Karpas-422 (cell line): Measurements from ENCODE around the gene RPUSD4. TPM values are rescaled to one million over a fixed set of nuclear protein-coding genes. Genes with fewer than 3 reads are reported as not detected.

Source experiments
- DNase-seq: peaks from one replicate; pipeline ENCODE4 v3.0.0-alpha.2; 2015
- H2AFZ ChIP-seq: fragments of 200-600 bp; sonication (generic); 2 replicates; pipeline ENCODE4 v1.6.1; 2014; ENCODE audit warnings: antibody characterized with exemption, low read length, mixed read lengths
- H3K27ac ChIP-seq: fragments of 200-600 bp; sonication (generic); 2 replicates; pipeline ENCODE4 v1.5.1; 2014; ENCODE audit warnings: mild to moderate bottlenecking, low read length, moderate library complexity
- H3K27me3 ChIP-seq: fragments of 200-600 bp; sonication (generic); 2 replicates; pipeline ENCODE4 v1.6.1; 2014; ENCODE audit warnings: low read length, mixed read lengths
- H3K36me3 ChIP-seq: fragments of 200-600 bp; sonication (generic); 2 replicates; pipeline ENCODE4 v1.6.1; 2014; ENCODE audit warnings: low read length, mixed read lengths; ENCODE audit not compliant: insufficient read depth
- H3K4me1 ChIP-seq: fragments of 200-600 bp; sonication (generic); 2 replicates; pipeline ENCODE4 v1.6.1; 2014; ENCODE audit warnings: mild to moderate bottlenecking, low read length, mixed read lengths
- H3K4me2 ChIP-seq: fragments of 200-600 bp; sonication (generic); 2 replicates; pipeline ENCODE4 v1.6.1; 2014; ENCODE audit warnings: low read length, low read depth, mild to moderate bottlenecking; ENCODE audit not compliant: poor library complexity, severe bottlenecking
- H3K4me3 ChIP-seq: fragments of 200-600 bp; sonication (generic); 2 replicates; pipeline ENCODE4 v1.5.1; 2014; ENCODE audit warnings: mild to moderate bottlenecking, antibody characterized with exemption, low read length, mixed read lengths
- H3K79me2 ChIP-seq: fragments of 200-600 bp; sonication (generic); 2 replicates; pipeline ENCODE4 v1.6.1; 2014; ENCODE audit warnings: mild to moderate bottlenecking, low read length, mixed read lengths
- H3K9ac ChIP-seq: fragments of 200-600 bp; sonication (generic); 2 replicates; pipeline ENCODE4 v1.6.0; 2014; ENCODE audit warnings: low read length
- H3K9me2 ChIP-seq: fragments of 200-600 bp; sonication (generic), shearing (Covaris generic); replicated peaks from 2 replicates; pipeline ENCODE4 v1.6.0; 2014; ENCODE audit warnings: mild to moderate bottlenecking, low read length, moderate library complexity; ENCODE audit not compliant: insufficient read depth
- H3K9me3 ChIP-seq: fragments of 300-700, 200-600 bp; sonication (generic); 2 replicates; pipeline ENCODE4 v1.6.1; 2014; ENCODE audit warnings: low read length, mixed read lengths
- H4K20me1 ChIP-seq: fragments of 200-600 bp; sonication (generic); 2 replicates; pipeline ENCODE4 v1.6.1; 2014; ENCODE audit warnings: mild to moderate bottlenecking, antibody characterized with exemption, low read length, low read depth; ENCODE audit not compliant: insufficient read depth
- total RNA-seq: library from RNA; depleted of rRNA; stranded (reverse); fragments of >200 nt; shearing (Covaris generic); gene quantifications from 2 replicates; pipeline ENCODE4 v1.2.3, GENCODE V29; 2014; ENCODE audit warnings: low replicate concordance

RPUSD4 gene
- total RNA-seq, 1 experiment from 2014 or later: 15.5 TPM

GRCh38 chr11:126190792-126191191 lies 20.7 kb downstream of the RPUSD4 start:
- Histone ChIP-seq H3K36me3 (no peaks in the 10 kb centered on the region), H2AFZ (no peak overlapping the region), H3K27me3 (no peaks in the 10 kb centered on the region), H3K9ac (no peak overlapping the region), H3K9me2 (no peaks in the 10 kb centered on the region), H3K4me1 (peaks cover 23% of the 10 kb centered on the region), H3K27ac (no peak overlapping the region), H3K9me3 (no peaks in the 10 kb centered on the region), H4K20me1 (no peaks in the 10 kb centered on the region), H3K79me2 (no peaks in the 10 kb centered on the region), H3K4me2 (no peak overlapping the region), H3K4me3 (no peak overlapping the region)
- no peak for DNase-seq

GRCh38 chr11:126189109-126189929 lies 22.1 kb downstream of the RPUSD4 start:
- H2AFZ ChIP-seq: no peak overlapping the region
- no peaks in the 10 kb centered on the region for H3K79me2 ChIP-seq
- H3K9me2 ChIP-seq: no peaks in the 10 kb centered on the region
- DNase-seq: peak; percentile 63
- H3K27ac ChIP-seq: peak overlapping the region; percentile 72
- 0 out of 2 replicates have a peak overlapping the region, but pooled peaks have one; percentile 40 for H3K4me3 ChIP-seq
- H3K36me3 ChIP-seq: no peaks in the 10 kb centered on the region
- H3K4me2 ChIP-seq: peak overlapping the region; percentile 62
- H3K9ac ChIP-seq: no peak overlapping the region; the same call in 1 of the 2 replicates
- no peaks in the 10 kb centered on the region for H3K27me3 ChIP-seq
- H4K20me1 ChIP-seq: no peaks in the 10 kb centered on the region
- H3K4me1 ChIP-seq: peaks cover 23% of the 10 kb centered on the region
- no peaks in the 10 kb centered on the region for H3K9me3 ChIP-seq

- Histone ChIP-seq H3K9me2 (no peaks in the 10 kb centered on the region), H3K36me3 (no peaks in the 10 kb centered on the region), H3K4me3 (0 out of 2 replicates have a peak overlapping the region, but pooled peaks have one; percentile 40), H3K27me3 (no peaks in the 10 kb centered on the region), H3K9ac (no peak overlapping the region; the same call in 1 of the 2 replicates), H4K20me1 (no peaks in the 10 kb centered on the region), H3K27ac (peak overlapping the region; percentile 72), H3K9me3 (no peaks in the 10 kb centered on the region), H2AFZ (no peak overlapping the region), H3K4me1 (peaks cover 23% of the 10 kb centered on the region), H3K4me2 (peak overlapping the region; percentile 62), H3K79me2 (no peaks in the 10 kb centered on the region)
- DNase-seq: peak; percentile 65
Observed at GRCh38 chr11:126188332-126189108, 22.9 kb downstream of the RPUSD4 start.

GRCh38 chr11:126186708-126187529 lies 24.5 kb downstream of the RPUSD4 start:
- no peak overlapping the region for H3K4me3 ChIP-seq
- no peak overlapping the region for H2AFZ ChIP-seq
- no peaks in the 10 kb centered on the region for H4K20me1 ChIP-seq

GRCh38 chr11:126186025-126186698 lies 25.3 kb downstream of the RPUSD4 start:
- Histone ChIP-seq H3K9me3 (no peaks in the 10 kb centered on the region), H3K9me2 (no peaks in the 10 kb centered on the region), H4K20me1 (no peaks in the 10 kb centered on the region), H3K4me3 (no peak overlapping the region), H2AFZ (no peak overlapping the region), H3K27ac (no peak overlapping the region), H3K4me2 (no peak overlapping the region), H3K36me3 (no peaks in the 10 kb centered on the region), H3K9ac (no peak overlapping the region), H3K79me2 (no peaks in the 10 kb centered on the region), H3K4me1 (peaks cover 23% of the 10 kb centered on the region), H3K27me3 (no peaks in the 10 kb centered on the region)
- DNase-seq: no peak

More at GRCh38 chr11:126186708-126187529, 24.5 kb downstream of the RPUSD4 start:
- no peak for DNase-seq
- Histone ChIP-seq H3K9me3 (no peaks in the 10 kb centered on the region), H3K36me3 (no peaks in the 10 kb centered on the region), H3K4me1 (peaks cover 23% of the 10 kb centered on the region), H3K9ac (no peak overlapping the region), H3K27me3 (no peaks in the 10 kb centered on the region), H3K9me2 (no peaks in the 10 kb centered on the region), H3K4me2 (no peak overlapping the region), H3K79me2 (no peaks in the 10 kb centered on the region), H3K27ac (no peak overlapping the region)

GRCh38 chr11:126185259-126186024 lies 26.0 kb downstream of the RPUSD4 start:
- Histone ChIP-seq H4K20me1 (no peaks in the 10 kb centered on the region), H3K4me3 (no peak overlapping the region), H3K4me1 (peaks cover 23% of the 10 kb centered on the region), H2AFZ (no peak overlapping the region), H3K9ac (no peak overlapping the region), H3K36me3 (no peaks in the 10 kb centered on the region), H3K9me2 (no peaks in the 10 kb centered on the region), H3K9me3 (no peaks in the 10 kb centered on the region), H3K27me3 (no peaks in the 10 kb centered on the region), H3K79me2 (no peaks in the 10 kb centered on the region), H3K4me2 (no peak overlapping the region), H3K27ac (no peak overlapping the region)
- DNase-seq: no peak

- H3K4me1 ChIP-seq: peaks cover 4% of the 10 kb centered on the region
- no peaks in the 10 kb centered on the region for H3K9me3 ChIP-seq
- H3K79me2 ChIP-seq: no peaks in the 10 kb centered on the region
- no peak overlapping the region for H3K4me2 ChIP-seq
- H2AFZ ChIP-seq: no peak overlapping the region
- no peaks in the 10 kb centered on the region for H3K27me3 ChIP-seq
- H3K36me3 ChIP-seq: no peaks in the 10 kb centered on the region
- no peak overlapping the region for H3K4me3 ChIP-seq
- no peak overlapping the region for H3K27ac ChIP-seq
- no peak for DNase-seq
- no peaks in the 10 kb centered on the region for H3K9me2 ChIP-seq
- H3K9ac ChIP-seq: no peak overlapping the region
- H4K20me1 ChIP-seq: no peaks in the 10 kb centered on the region
Observed at GRCh38 chr11:126182787-126183445, 28.5 kb downstream of the RPUSD4 start.
